ENCODE results near the gene TIMP4.

DNA sequence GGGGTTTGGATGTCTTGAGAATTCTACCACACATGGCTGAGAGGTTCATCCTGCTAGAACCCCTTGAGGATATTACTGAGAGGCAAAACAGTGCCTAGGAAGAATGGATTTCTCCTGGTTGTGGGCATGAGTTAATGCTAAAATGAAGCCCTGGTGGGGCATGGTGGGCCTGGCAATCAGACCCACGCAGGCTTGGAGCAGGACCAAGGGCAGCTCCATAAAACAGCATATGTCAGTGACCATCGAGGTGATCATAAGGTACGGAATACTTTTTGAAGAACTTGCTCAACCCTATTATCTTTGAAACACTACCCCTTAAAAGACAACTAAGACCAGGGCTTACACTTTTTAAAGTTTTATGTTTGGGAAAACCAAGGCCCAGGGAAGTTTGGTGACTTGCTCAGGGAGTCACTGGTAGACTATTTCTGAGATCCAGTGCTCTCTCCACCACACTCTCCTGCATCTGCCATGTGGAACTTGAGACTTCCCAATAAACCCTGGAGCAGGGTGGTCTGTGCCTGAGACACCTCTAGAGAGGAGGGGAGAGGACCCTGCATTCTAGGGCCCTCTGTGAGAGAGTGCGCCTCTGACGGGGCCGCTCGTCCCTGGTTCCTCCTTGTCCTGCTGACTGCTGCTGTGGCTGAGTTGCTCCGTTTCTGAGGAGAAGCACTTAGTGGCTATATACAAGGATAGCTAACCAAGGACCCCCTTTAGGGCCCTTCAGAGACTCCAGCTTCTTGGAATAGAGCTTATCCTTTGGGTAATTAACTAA is 28.0 kb upstream of the TIMP4 start:
- TF ChIP-seq MXI1 (IDR thresholded peaks at IDR 0.05; ENCODE audit: borderline replicate concordance, low read depth, low read length) = no peak
- TF ChIP-seq, protein P1, sequence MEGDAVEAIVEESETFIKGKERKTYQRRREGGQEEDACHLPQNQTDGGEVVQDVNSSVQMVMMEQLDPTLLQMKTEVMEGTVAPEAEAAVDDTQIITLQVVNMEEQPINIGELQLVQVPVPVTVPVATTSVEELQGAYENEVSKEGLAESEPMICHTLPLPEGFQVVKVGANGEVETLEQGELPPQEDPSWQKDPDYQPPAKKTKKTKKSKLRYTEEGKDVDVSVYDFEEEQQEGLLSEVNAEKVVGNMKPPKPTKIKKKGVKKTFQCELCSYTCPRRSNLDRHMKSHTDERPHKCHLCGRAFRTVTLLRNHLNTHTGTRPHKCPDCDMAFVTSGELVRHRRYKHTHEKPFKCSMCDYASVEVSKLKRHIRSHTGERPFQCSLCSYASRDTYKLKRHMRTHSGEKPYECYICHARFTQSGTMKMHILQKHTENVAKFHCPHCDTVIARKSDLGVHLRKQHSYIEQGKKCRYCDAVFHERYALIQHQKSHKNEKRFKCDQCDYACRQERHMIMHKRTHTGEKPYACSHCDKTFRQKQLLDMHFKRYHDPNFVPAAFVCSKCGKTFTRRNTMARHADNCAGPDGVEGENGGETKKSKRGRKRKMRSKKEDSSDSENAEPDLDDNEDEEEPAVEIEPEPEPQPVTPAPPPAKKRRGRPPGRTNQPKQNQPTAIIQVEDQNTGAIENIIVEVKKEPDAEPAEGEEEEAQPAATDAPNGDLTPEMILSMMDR (conservative IDR thresholded peaks at IDR 0.05; ENCODE audit: low read depth, low read length) = no peak
- TF ChIP-seq RAD21 (IDR thresholded peaks at IDR 0.05; ENCODE audit: low read length) = no peak
- TF ChIP-seq SMC3 (IDR thresholded peaks at IDR 0.05; ENCODE audit: low read depth, low read length) = no peak
- TF ChIP-seq RFX5 (IDR thresholded peaks at IDR 0.05; ENCODE audit: low read depth, low read length) = no peak
- TF ChIP-seq POLR2A (IDR thresholded peaks at IDR 0.05; ENCODE audit: low read depth, low read length) = no peak
- TF ChIP-seq MAZ (IDR thresholded peaks at IDR 0.05; ENCODE audit: borderline replicate concordance, low read depth, low read length) = no peak
- no peak for TF ChIP-seq CEBPB (IDR thresholded peaks at IDR 0.05; ENCODE audit: low read depth, low read length)
- TF ChIP-seq RCOR1 (IDR thresholded peaks at IDR 0.05; ENCODE audit: insufficient replicate concordance, low read length) = no peak
- no peak for TF ChIP-seq ELK1 (IDR thresholded peaks at IDR 0.05; ENCODE audit: borderline replicate concordance, low read depth, low read length)
- TF ChIP-seq CHD1 (IDR thresholded peaks at IDR 0.05; ENCODE audit: low read depth, low read length) = no peak
- no peak for TF ChIP-seq USF2 (IDR thresholded peaks at IDR 0.05; ENCODE audit: low read depth, low read length)
- TF ChIP-seq FOS (IDR thresholded peaks at IDR 0.05; ENCODE audit: low read depth, low read length) = no peak
- no peak for TF ChIP-seq BHLHE40 (IDR thresholded peaks at IDR 0.05; ENCODE audit: low read depth, low read length)
